GM12865 (cell line): ENCODE data around the gene NEFH.
A peak's percentile ranks its signal among the peaks of the same experiment; 100 is the strongest.
"Not testable (repeated sequence)": the region's sequence is repeated elsewhere in the genome, so short reads cannot be mapped to it uniquely, and the experiment has no call there.

Experiments
- DNase-seq: peaks from one replicate; pipeline ENCODE4 v3.0.0; 2010; ENCODE audit warnings: low read depth
- H3K4me3 ChIP-seq: 2 replicates; pipeline ENCODE4 v1.5.1; 2011; ENCODE audit warnings: mild to moderate bottlenecking, low read depth, low read length, control low read depth
- TF ChIP-seq, protein P1 (sequence below): IDR thresholded peaks from 2 replicates; pipeline ENCODE4 v1.5.1; 2011; ENCODE audit warnings: low read length, control low read depth, low read depth, inconsistent platforms; ENCODE audit not compliant: insufficient read depth; ENCODE audit errors: missing control alignments

NEFH gene

DNA sequence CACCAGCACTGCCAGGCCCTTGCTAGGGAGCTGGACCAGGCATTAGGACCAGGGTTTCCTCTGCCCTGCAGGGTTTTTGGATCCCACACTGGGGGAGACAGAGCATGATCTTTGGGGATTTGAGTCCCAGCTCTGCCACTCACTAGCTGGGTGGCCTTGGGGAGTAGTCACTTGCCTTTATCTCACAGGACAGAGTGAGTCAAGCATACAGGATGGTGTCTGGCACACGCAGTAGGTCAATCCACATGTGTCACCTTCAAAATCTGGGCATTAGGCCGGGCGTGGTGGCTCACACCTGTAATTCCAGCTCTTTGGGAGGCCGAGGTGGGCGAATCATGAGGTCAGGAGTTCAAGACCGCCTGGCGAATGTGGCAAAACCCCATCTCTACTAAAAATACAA is 2.7 kb downstream of the NEFH start:
- no peak for DNase-seq
- H3K4me3 ChIP-seq: no peak overlapping the region
- TF ChIP-seq, protein P1, sequence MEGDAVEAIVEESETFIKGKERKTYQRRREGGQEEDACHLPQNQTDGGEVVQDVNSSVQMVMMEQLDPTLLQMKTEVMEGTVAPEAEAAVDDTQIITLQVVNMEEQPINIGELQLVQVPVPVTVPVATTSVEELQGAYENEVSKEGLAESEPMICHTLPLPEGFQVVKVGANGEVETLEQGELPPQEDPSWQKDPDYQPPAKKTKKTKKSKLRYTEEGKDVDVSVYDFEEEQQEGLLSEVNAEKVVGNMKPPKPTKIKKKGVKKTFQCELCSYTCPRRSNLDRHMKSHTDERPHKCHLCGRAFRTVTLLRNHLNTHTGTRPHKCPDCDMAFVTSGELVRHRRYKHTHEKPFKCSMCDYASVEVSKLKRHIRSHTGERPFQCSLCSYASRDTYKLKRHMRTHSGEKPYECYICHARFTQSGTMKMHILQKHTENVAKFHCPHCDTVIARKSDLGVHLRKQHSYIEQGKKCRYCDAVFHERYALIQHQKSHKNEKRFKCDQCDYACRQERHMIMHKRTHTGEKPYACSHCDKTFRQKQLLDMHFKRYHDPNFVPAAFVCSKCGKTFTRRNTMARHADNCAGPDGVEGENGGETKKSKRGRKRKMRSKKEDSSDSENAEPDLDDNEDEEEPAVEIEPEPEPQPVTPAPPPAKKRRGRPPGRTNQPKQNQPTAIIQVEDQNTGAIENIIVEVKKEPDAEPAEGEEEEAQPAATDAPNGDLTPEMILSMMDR: no peak

DNA sequence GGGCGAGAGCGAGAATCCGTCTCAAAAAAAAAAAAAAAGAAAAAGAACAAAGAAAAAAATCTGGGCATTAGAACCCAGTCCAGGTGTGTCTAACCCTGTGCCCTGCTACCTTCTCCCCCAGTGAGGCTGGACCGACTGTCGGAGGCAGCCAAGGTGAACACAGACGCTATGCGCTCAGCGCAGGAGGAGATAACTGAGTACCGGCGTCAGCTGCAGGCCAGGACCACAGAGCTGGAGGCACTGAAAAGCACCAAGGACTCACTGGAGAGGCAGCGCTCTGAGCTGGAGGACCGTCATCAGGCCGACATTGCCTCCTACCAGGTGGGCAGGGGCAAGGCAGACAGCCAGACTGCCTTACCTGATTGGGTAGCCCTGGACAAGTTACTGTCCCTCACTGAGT is 3.2 kb downstream of the NEFH start:
- TF ChIP-seq, protein P1: no peak
- no peak overlapping the region for H3K4me3 ChIP-seq
- DNase-seq: no peak

DNA sequence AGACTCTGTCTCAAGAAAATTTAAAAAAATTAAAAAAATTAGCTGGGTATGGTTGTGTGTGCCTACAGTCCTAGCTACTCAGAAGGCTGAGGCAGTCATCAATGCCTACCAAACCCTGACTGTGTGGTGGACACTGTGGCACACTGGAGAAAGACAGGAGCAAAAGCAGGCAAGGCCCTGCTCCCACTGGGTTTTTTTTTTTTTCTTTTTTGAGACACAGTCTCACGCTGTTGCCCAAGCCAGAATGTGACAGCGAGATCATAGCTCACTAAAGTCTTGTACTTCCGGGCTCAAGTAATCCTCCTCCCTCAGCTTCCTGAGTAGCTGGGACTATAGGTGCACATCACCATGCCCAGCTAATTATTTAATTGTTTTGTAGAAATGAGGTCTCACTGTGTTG is 4.6 kb downstream of the NEFH start:
- no peak for DNase-seq
- H3K4me3 ChIP-seq: no peak overlapping the region
- TF ChIP-seq, protein P1: no peak

- H3K4me3 ChIP-seq: no peak overlapping the region
- TF ChIP-seq, protein P1: no peak
- no peak for DNase-seq
Measured at GRCh38 chr22:29485448-29485847, 5.4 kb downstream of the NEFH start.

DNA sequence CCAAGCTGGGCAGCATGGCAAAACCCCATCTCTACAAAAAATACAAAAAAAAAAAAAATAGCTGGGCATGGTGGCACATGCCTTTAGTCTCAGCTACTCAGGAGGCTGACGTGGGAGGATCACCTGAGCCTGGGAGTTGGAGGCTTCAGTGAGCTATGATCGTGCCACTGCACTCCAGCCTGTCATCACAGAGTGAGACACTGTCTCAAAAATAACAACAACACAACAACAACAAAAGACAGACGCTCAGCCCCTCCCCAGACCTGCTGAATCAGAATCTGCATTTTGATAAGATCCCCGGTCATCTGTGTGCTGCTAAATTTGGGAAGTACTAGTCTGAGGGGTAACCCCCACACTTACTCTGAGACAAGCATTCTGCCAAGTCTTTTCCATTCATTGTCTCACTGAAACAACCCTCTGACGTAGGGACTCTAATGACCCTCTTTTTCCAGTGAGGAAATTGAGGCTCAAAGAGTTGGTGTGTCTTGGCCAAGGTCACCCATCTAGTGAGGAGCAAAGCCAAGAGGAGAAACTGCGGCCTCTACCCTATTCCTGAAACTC is 7.5 kb downstream of the NEFH start:
- TF ChIP-seq, protein P1: no peak
- H3K4me3 ChIP-seq: no peak overlapping the region
- DNase-seq: no peak

DNA sequence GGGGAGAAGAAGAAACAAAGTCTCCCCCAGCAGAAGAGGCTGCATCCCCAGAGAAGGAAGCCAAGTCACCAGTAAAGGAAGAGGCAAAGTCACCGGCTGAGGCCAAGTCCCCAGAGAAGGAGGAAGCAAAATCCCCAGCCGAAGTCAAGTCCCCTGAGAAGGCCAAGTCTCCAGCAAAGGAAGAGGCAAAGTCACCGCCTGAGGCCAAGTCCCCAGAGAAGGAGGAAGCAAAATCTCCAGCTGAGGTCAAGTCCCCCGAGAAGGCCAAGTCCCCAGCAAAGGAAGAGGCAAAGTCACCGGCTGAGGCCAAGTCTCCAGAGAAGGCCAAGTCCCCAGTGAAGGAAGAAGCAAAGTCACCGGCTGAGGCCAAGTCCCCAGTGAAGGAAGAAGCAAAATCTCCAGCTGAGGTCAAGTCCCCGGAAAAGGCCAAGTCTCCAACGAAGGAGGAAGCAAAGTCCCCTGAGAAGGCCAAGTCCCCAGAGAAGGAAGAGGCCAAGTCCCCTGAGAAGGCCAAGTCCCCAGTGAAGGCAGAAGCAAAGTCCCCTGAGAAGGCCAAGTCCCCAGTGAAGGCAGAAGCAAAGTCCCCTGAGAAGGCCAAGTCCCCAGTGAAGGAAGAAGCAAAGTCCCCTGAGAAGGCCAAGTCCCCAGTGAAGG is 9.2 kb downstream of the NEFH start:
- H3K4me3 ChIP-seq: not testable (repeated sequence)
- DNase-seq: peak; percentile 26

GRCh38 chr22:29491012-29491411 is 11.0 kb downstream of the NEFH start:
- H3K4me3 ChIP-seq: no peak overlapping the region
- no peak for DNase-seq
- TF ChIP-seq, protein P1: no peak

DNA sequence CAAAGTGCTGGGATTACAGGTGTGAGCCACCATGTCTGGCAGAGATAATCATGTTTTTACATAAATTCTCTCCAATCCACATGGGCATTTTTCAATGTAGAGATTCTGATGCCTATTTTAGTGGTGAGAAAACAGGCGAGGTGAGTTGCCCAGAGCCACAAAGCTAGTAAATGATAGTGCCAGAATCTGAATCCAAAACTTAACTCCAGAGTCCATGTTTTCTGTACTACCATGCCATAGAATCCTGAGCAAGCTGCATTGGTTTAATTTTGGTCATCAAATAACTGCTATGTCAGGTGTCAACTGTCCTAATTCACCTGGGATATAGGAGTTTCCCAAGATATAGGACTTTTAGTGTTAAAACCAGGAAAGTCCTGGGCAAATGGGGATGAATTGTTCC is 13.6 kb downstream of the NEFH start:
- TF ChIP-seq, protein P1: no peak
- no peak for DNase-seq
- H3K4me3 ChIP-seq: no peak overlapping the region
